Astrocyte (in vitro differentiated cells and primary cell): Measurements from ENCODE around the gene MAPKAPK5.

ENCODE experiments used
- EZH2 ChIP-seq: IDR thresholded peaks from 2 replicates; pipeline ENCODE4 v1.6.1; 2012; ENCODE audit warnings: mild to moderate bottlenecking, low read length, inconsistent platforms; ENCODE audit not compliant: insufficient read depth
- TF ChIP-seq, protein P1 (sequence below): IDR thresholded peaks from 2 replicates; pipeline ENCODE4 v1.5.1; 2011; ENCODE audit warnings: low read depth, mild to moderate bottlenecking, inconsistent platforms, low read length, moderate library complexity; ENCODE audit not compliant: insufficient read depth

DNA sequence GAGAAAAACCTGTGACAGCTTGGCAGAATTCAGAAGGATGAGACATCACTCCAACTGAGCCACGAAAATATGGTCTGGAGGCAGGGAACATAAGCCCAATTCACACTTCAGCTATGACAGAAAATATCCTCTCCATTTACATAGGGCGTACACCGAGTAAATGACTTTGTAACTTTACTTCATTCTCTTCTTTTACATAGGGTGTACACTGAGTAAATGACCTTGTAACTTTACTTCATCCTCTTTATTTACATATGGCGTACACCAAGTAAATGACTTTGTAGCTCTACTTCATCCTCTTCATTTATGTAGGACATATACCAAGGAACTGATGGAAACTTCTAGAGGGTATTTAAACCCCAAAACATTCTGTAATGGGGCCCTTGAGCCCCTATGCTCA lies 14.1 kb upstream of the MAPKAPK5 start:
- no peak for TF ChIP-seq EZH2
- TF ChIP-seq, protein P1, sequence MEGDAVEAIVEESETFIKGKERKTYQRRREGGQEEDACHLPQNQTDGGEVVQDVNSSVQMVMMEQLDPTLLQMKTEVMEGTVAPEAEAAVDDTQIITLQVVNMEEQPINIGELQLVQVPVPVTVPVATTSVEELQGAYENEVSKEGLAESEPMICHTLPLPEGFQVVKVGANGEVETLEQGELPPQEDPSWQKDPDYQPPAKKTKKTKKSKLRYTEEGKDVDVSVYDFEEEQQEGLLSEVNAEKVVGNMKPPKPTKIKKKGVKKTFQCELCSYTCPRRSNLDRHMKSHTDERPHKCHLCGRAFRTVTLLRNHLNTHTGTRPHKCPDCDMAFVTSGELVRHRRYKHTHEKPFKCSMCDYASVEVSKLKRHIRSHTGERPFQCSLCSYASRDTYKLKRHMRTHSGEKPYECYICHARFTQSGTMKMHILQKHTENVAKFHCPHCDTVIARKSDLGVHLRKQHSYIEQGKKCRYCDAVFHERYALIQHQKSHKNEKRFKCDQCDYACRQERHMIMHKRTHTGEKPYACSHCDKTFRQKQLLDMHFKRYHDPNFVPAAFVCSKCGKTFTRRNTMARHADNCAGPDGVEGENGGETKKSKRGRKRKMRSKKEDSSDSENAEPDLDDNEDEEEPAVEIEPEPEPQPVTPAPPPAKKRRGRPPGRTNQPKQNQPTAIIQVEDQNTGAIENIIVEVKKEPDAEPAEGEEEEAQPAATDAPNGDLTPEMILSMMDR: no peak
